CD4-positive, alpha-beta memory T cell (primary cell): ENCODE data around the gene CFAP74. TPM values are rescaled to one million over a fixed set of nuclear protein-coding genes. Genes with fewer than 3 reads are reported as not detected.

ENCODE experiments used
- CTCF ChIA-PET: fragments of 350-600 bp; sonication (Branson Sonifier 250); formaldehyde crosslinking; loops from one replicate; lab custom pipeline; 2021; ENCODE audit warnings: inconsistent platforms; ENCODE audit not compliant: partially characterized antibody; lab: Charles Lee
- POLR2A ChIA-PET: fragments of 350-600 bp; sonication (Branson Sonifier 250); formaldehyde crosslinking; loops from one replicate; lab custom pipeline; 2021; ENCODE audit not compliant: partially characterized antibody; lab: Charles Lee
- DNase-seq, 5 donors: peaks; one replicate each; pipeline versions ENCODE4 v3.0.0 to v3.0.0-alpha.2; 2020 to 2022; ENCODE audit warnings: mixed read lengths in 1 of 5
- H3K27ac ChIP-seq: one replicate; pipeline ENCODE4 v1.7.0; 2013; ENCODE audit warnings: low read depth, low read length
- H3K27me3 ChIP-seq: 2 replicates; pipeline ENCODE4 v1.7.0; 2013; ENCODE audit warnings: mild to moderate bottlenecking, low read length, moderate library complexity; ENCODE audit not compliant: insufficient read depth
- H3K36me3 ChIP-seq: 2 replicates; pipeline ENCODE4 v1.7.0; 2013; ENCODE audit warnings: mild to moderate bottlenecking, low read length, moderate library complexity; ENCODE audit not compliant: insufficient read depth
- H3K4me1 ChIP-seq: 2 replicates; pipeline ENCODE4 v1.7.0; 2013; ENCODE audit warnings: mild to moderate bottlenecking, low read length, moderate library complexity; ENCODE audit not compliant: insufficient read depth
- H3K4me3 ChIP-seq, 2 donors: one replicate each; pipeline ENCODE4 v1.7.0; 2013; ENCODE audit warnings: low read length in 2 of 2, mild to moderate bottlenecking in 1 of 2
- H3K9me3 ChIP-seq, 2 donors: one replicate each; pipeline ENCODE4 v1.7.0; 2013; ENCODE audit warnings: low read length in 2 of 2, control low read depth in 1 of 2; ENCODE audit not compliant: control insufficient read depth in 1 of 2
- H3K27ac Mint-ChIP-seq, 7 donors: one replicate each; pipeline ENCODE4 v1.8.0; 2020 to 2021; ENCODE audit warnings: mixed read lengths in 7 of 7, mild to moderate bottlenecking in 6 of 7, inconsistent platforms in 3 of 7, moderate library complexity in 3 of 7
- H3K27me3 Mint-ChIP-seq, 2 donors: one replicate each; pipeline ENCODE4 v1.8.0; 2020 to 2021; ENCODE audit warnings: mixed read lengths in 2 of 2
- H3K36me3 Mint-ChIP-seq, 2 donors: one replicate each; pipeline ENCODE4 v1.8.0; 2020 to 2021; ENCODE audit warnings: mixed read lengths in 2 of 2, inconsistent platforms in 1 of 2, mild to moderate bottlenecking in 1 of 2
- H3K4me1 Mint-ChIP-seq, 4 donors: one replicate each; pipeline ENCODE4 v1.8.0; 2020 to 2021; ENCODE audit warnings: mixed read lengths in 4 of 4, mild to moderate bottlenecking in 1 of 4
- H3K4me3 Mint-ChIP-seq, 8 donors: one replicate each; pipeline ENCODE4 v1.8.0; 2020 to 2021; ENCODE audit warnings: mixed read lengths in 8 of 8, mild to moderate bottlenecking in 7 of 8, moderate library complexity in 6 of 8, inconsistent platforms in 3 of 8
- H3K9me3 Mint-ChIP-seq, 8 donors: one replicate each; pipeline ENCODE4 v1.8.0; 2020 to 2021; ENCODE audit warnings: mixed read lengths in 8 of 8, mild to moderate bottlenecking in 5 of 8, inconsistent platforms in 3 of 8, moderate library complexity in 1 of 8
- intact Hi-C: fragments of 100-400 bp; cut with micrococcal nuclease; formaldehyde crosslinking; loops from one replicate; pipeline ENCODE4 v1.15.1; 2023
- polyA plus RNA-seq, 2 donors: library from polyadenylated mRNA; unstranded; fragments of 300-500 nt; fragmentation: Illumina TruSeq; gene quantifications; one replicate each; pipeline ENCODE4 v1.2.3, GENCODE V29; 2021
- total RNA-seq, 2 experiments: library from RNA; stranded (reverse); gene quantifications; one replicate each; pipeline ENCODE4 v1.2.3, GENCODE V29; 2021

Gene CFAP74
- total and polyA plus RNA-seq, 4 experiments from 2014 or later, result not detected

GRCh38 chr1:1959459-1959839, 44.1 kb downstream of the CFAP74 start:
- peaks cover 7% of the 10 kb centered on the region for H3K27me3 ChIP-seq
- Mint-ChIP-seq H3K36me3 (no peaks in the 10 kb centered on the region), H3K27me3 (peaks cover 15 to 18% of the 10 kb centered on the region in 2 donors), H3K27ac (no peak overlapping the region), H3K4me3 (no peak overlapping the region), H3K9me3 (no peaks in the 10 kb centered on the region), H3K4me1 (peaks cover 0 to 3% (median 0%) of the 10 kb centered on the region in 4 donors)
- H3K4me1 ChIP-seq, result no peaks in the 10 kb centered on the region
- ChIA-PET POLR2A (no interaction called here), CTCF (interaction anchor here (1.5 to 3.5 kb wide), 2 partner anchors 12 to 85 kb away, joined by 3 to 26 read pairs; no protein-coding TSS in a partner anchor)
- no peak overlapping the region for H3K4me3 ChIP-seq
- no peaks in the 10 kb centered on the region for H3K9me3 ChIP-seq
- no peak overlapping the region for H3K27ac ChIP-seq
- DNase-seq, result no peak
- no peaks in the 10 kb centered on the region for H3K36me3 ChIP-seq
- intact Hi-C loops, result no loop called here

GRCh38 chr1:1958071-1958541, 45.5 kb downstream of the CFAP74 start:
- Histone ChIP-seq H3K36me3 (no peaks in the 10 kb centered on the region), H3K27me3 (peaks cover 7% of the 10 kb centered on the region), H3K27ac (no peak overlapping the region), H3K4me1 (no peaks in the 10 kb centered on the region), H3K9me3 (no peaks in the 10 kb centered on the region), H3K4me3 (no peak overlapping the region)
- Mint-ChIP-seq H3K4me1 (peaks cover 0 to 8% (median 0%) of the 10 kb centered on the region in 4 donors), H3K27me3 (peaks cover 15% of the 10 kb centered on the region in 2 donors), H3K27ac (no peak overlapping the region), H3K9me3 (peaks cover 0 to 3% (median 0%) of the 10 kb centered on the region in 8 donors), H3K4me3 (no peak overlapping the region), H3K36me3 (no peaks in the 10 kb centered on the region)
- CTCF ChIA-PET, result interaction anchor here (3.5 kb wide), 1 partner anchor 87 kb away, joined by 26 read pairs; no protein-coding TSS in a partner anchor
- DNase-seq, result no peak
- intact Hi-C loops, result no loop called here
- POLR2A ChIA-PET, result no interaction called here

- Mint-ChIP-seq H3K4me3 (no peak overlapping the region), H3K27ac (no peak overlapping the region), H3K27me3 (peaks cover 13 to 15% of the 10 kb centered on the region in 2 donors), H3K4me1 (peaks cover 0 to 8% (median 0%) of the 10 kb centered on the region in 4 donors), H3K36me3 (no peaks in the 10 kb centered on the region), H3K9me3 (peaks cover 0 to 3% (median 0%) of the 10 kb centered on the region in 8 donors)
- Histone ChIP-seq H3K9me3 (no peaks in the 10 kb centered on the region), H3K36me3 (no peaks in the 10 kb centered on the region), H3K27ac (no peak overlapping the region), H3K27me3 (peaks cover 7% of the 10 kb centered on the region), H3K4me3 (no peak overlapping the region), H3K4me1 (no peaks in the 10 kb centered on the region)
- intact Hi-C loops, result no loop called here
- DNase-seq, result no peak
- CTCF ChIA-PET, result interaction anchor here (1.5 kb wide), 1 partner anchor 87 kb away, joined by 4 read pairs; no protein-coding TSS in a partner anchor
- POLR2A ChIA-PET, result no interaction called here
Measured at GRCh38 chr1:1957533-1957961, 46.0 kb downstream of the CFAP74 start.

- Mint-ChIP-seq H3K4me3 (no peak overlapping the region), H3K27ac (no peak overlapping the region), H3K27me3 (peaks cover 13 to 15% of the 10 kb centered on the region in 2 donors), H3K4me1 (peaks cover 0 to 8% (median 0%) of the 10 kb centered on the region in 4 donors), H3K36me3 (no peaks in the 10 kb centered on the region), H3K9me3 (peaks cover 0 to 3% (median 0%) of the 10 kb centered on the region in 8 donors)
- Histone ChIP-seq H3K27ac (no peak overlapping the region), H3K27me3 (peaks cover 7% of the 10 kb centered on the region), H3K4me3 (no peak overlapping the region), H3K4me1 (no peaks in the 10 kb centered on the region), H3K36me3 (no peaks in the 10 kb centered on the region), H3K9me3 (no peaks in the 10 kb centered on the region)
- intact Hi-C loops, result no loop called here
- DNase-seq, result no peak
- CTCF ChIA-PET, result interaction anchor here (0.7 to 1.5 kb wide), 2 partner anchors 10 to 88 kb away, joined by 3 to 4 read pairs; no protein-coding TSS in a partner anchor
- POLR2A ChIA-PET, result no interaction called here
Measured at GRCh38 chr1:1956586-1957532, 46.7 kb downstream of the CFAP74 start.

GRCh38 chr1:1956101-1956500, 47.5 kb downstream of the CFAP74 start:
- no peaks in the 10 kb centered on the region for H3K9me3 ChIP-seq
- intact Hi-C loops, result no loop called here
- peaks cover 7% of the 10 kb centered on the region for H3K27me3 ChIP-seq
- no peak overlapping the region for H3K27ac ChIP-seq
- CTCF ChIA-PET, result interaction anchor here (0.7 to 1.5 kb wide), 2 partner anchors 10 to 88 kb away, joined by 3 to 4 read pairs; no protein-coding TSS in a partner anchor
- no peaks in the 10 kb centered on the region for H3K36me3 ChIP-seq
- H3K4me3 Mint-ChIP-seq, result no peak overlapping the region
- H3K27me3 Mint-ChIP-seq, result peaks cover 13% of the 10 kb centered on the region in 2 donors
- POLR2A ChIA-PET, result no interaction called here
- H3K4me1 ChIP-seq, result no peaks in the 10 kb centered on the region
- peaks cover 0 to 8% (median 0%) of the 10 kb centered on the region in 4 donors for H3K4me1 Mint-ChIP-seq
- DNase-seq, result no peak
- peaks cover 0 to 5% (median 1%) of the 10 kb centered on the region in 8 donors for H3K9me3 Mint-ChIP-seq
- H3K27ac Mint-ChIP-seq, result peak overlapping the region in 1 of 7 donors; percentile 35
- no peak overlapping the region for H3K4me3 ChIP-seq
- H3K36me3 Mint-ChIP-seq, result no peaks in the 10 kb centered on the region

GRCh38 chr1:1955621-1956094, 47.9 kb downstream of the CFAP74 start:
- Histone ChIP-seq H3K4me1 (no peaks in the 10 kb centered on the region), H3K27me3 (peaks cover 7% of the 10 kb centered on the region), H3K36me3 (no peaks in the 10 kb centered on the region), H3K4me3 (no peak overlapping the region), H3K9me3 (no peaks in the 10 kb centered on the region), H3K27ac (no peak overlapping the region)
- peak overlapping the region in 1 of 7 donors; percentile 35 for H3K27ac Mint-ChIP-seq
- H3K36me3 Mint-ChIP-seq, result no peaks in the 10 kb centered on the region
- peaks cover 11 to 12% of the 10 kb centered on the region in 2 donors for H3K27me3 Mint-ChIP-seq
- DNase-seq, result no peak
- intact Hi-C loops, result no loop called here
- ChIA-PET POLR2A (no interaction called here), CTCF (no interaction called here)
- peaks cover 0 to 8% (median 0%) of the 10 kb centered on the region in 4 donors for H3K4me1 Mint-ChIP-seq
- H3K9me3 Mint-ChIP-seq, result peaks cover 0 to 10% (median 3%) of the 10 kb centered on the region in 8 donors
- no peak overlapping the region for H3K4me3 Mint-ChIP-seq
